Measurements from ENCODE around the gene SCAI. TPM values are rescaled to one million over a fixed set of nuclear protein-coding genes. Genes with fewer than 3 reads are reported as not detected.

Gene SCAI
- total and polyA plus RNA-seq, 9 donors = 3.1 to 13.3 (median 9.2) TPM

DNA sequence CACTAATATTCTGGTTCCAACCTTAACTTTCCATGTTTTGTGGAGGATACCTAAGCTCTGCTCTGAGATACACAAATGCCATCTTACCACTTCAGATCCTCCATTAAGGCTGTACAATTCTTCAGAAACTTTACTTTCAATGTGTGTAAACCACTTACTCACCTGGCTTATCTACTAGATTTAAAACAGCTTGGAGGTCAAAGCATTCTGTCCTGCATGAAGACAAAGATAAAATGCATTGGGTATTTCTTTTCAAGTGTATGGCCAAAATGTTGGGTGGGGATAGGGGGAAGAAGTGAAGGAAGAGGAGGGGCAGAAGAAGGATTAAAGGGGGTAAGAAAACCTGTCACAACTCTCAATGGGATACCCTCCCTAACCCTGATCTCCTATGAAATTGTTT lies 203.4 kb downstream of the SCAI start:
- intact Hi-C loops (cut with DNase I) = loop anchor here in 1 of 4 donors (5.0 to 10.0 kb wide), 2 partner anchors 65 to 202 kb away; partner anchors contain the start of gene SCAI
- H3K9me3 ChIP-seq = no peaks in the 10 kb centered on the region
- peaks cover 5% of the 10 kb centered on the region for H3K4me1 ChIP-seq (ENCODE audit: insufficient read depth)
- no peak for DNase-seq
- TF ChIP-seq EP300 (IDR thresholded peaks at IDR 0.05) (no peak), CTCF (IDR thresholded peaks at IDR 0.05) (no peak), POLR2A (IDR thresholded peaks at IDR 0.05) (no peak)
- H3K27ac ChIP-seq = peak overlapping the region; percentile 86 to 97
- peak overlapping the region; percentile 91 for H3K4me3 ChIP-seq
- no peaks in the 10 kb centered on the region for H3K27me3 ChIP-seq
- no peaks in the 10 kb centered on the region for H3K36me3 ChIP-seq

- DNase-seq = no peak
- Histone ChIP-seq H3K27ac (no peak overlapping the region), H3K4me3 (no peak overlapping the region), H3K36me3 (peaks cover 2% of the 10 kb centered on the region), H3K9me3 (no peaks in the 10 kb centered on the region), H3K4me1 (ENCODE audit: insufficient read depth) (no peaks in the 10 kb centered on the region), H3K27me3 (no peaks in the 10 kb centered on the region)
- TF ChIP-seq CTCF (IDR thresholded peaks at IDR 0.05) (no peak), EP300 (IDR thresholded peaks at IDR 0.05) (no peak), POLR2A (IDR thresholded peaks at IDR 0.05) (no peak)
- intact Hi-C loops (cut with DNase I) = loop anchor here in 1 of 4 donors (10.0 kb wide), 1 partner anchor 59 kb away; no protein-coding TSS in a partner anchor
These were observed 209.0 kb downstream of the SCAI start for GRCh38 chr9:124934290-124934689.

- TF ChIP-seq EP300 (IDR thresholded peaks at IDR 0.05) (no peak), CTCF (IDR thresholded peaks at IDR 0.05) (no peak), POLR2A (IDR thresholded peaks at IDR 0.05) (no peak)
- intact Hi-C loops (cut with DNase I) = loop anchor here in 1 of 4 donors (10.0 kb wide), 1 partner anchor 58 kb away; no protein-coding TSS in a partner anchor
- WGBS, 3 donors = 80 to 96% (median 92%) methylated on average over 1 of the region's 1 CpG
- peaks cover 2% of the 10 kb centered on the region for H3K36me3 ChIP-seq
- H3K27ac ChIP-seq = no peak overlapping the region
- H3K4me3 ChIP-seq = no peak overlapping the region
- DNase-seq = no peak
- no peaks in the 10 kb centered on the region for H3K9me3 ChIP-seq
- H3K27me3 ChIP-seq = no peaks in the 10 kb centered on the region
- H3K4me1 ChIP-seq (ENCODE audit: insufficient read depth) = no peaks in the 10 kb centered on the region
These were observed 211.0 kb downstream of the SCAI start for GRCh38 chr9:124932333-124932732.

GRCh38 chr9:124929464-124929863 lies 213.9 kb downstream of the SCAI start:
- intact Hi-C loops (cut with DNase I) = no loop called here
- H3K27ac ChIP-seq = no peak overlapping the region
- H3K9me3 ChIP-seq = no peaks in the 10 kb centered on the region
- no peaks in the 10 kb centered on the region for H3K4me1 ChIP-seq (ENCODE audit: insufficient read depth)
- 89 to 94% (median 91%) methylated on average over 3 of the region's 3 CpGs for WGBS, 3 donors
- no peak for TF ChIP-seq CTCF (IDR thresholded peaks at IDR 0.05)
- no peak for TF ChIP-seq POLR2A (IDR thresholded peaks at IDR 0.05)
- no peak for TF ChIP-seq EP300 (IDR thresholded peaks at IDR 0.05)
- peaks cover 2% of the 10 kb centered on the region for H3K36me3 ChIP-seq
- H3K4me3 ChIP-seq = no peak overlapping the region
- H3K27me3 ChIP-seq = no peaks in the 10 kb centered on the region
- DNase-seq = no peak

Measured in ovary (tissue), 9 donors.